Fibroblast of skin of back (primary cell): ENCODE results near the gene SNORC.
A peak's percentile ranks its signal among the peaks of the same experiment; 100 is the strongest.

Experiments
- DNase-seq: peaks from one replicate; pipeline ENCODE4 v3.0.0-alpha.2; 2013

SNORC gene

DNA sequence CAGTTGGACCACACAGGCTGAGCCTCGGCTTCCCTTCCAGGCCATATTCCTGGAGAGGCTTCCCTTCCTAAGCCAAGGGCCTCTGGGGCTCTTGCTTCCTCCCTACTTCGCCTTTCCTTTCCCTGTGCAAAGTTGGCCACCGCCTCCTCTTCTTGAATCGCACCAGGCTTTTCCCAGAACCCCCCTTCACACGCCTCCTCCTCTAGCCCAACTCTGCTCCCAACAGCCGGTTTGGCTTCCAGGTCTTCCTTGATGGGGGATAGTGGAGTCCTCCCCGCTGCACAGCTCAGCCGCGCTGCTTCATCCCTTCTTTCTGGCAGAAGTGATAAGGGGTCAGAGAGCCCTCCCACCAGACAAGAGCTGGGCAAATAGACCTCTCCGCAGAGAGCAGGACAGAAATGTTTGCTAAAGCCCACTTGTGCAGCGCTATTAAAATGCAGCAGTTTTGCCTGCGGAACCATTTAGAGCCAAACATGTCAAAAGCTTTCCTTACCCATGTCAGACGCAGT is 56.4 kb downstream of the SNORC start:
- no peak for DNase-seq

DNA sequence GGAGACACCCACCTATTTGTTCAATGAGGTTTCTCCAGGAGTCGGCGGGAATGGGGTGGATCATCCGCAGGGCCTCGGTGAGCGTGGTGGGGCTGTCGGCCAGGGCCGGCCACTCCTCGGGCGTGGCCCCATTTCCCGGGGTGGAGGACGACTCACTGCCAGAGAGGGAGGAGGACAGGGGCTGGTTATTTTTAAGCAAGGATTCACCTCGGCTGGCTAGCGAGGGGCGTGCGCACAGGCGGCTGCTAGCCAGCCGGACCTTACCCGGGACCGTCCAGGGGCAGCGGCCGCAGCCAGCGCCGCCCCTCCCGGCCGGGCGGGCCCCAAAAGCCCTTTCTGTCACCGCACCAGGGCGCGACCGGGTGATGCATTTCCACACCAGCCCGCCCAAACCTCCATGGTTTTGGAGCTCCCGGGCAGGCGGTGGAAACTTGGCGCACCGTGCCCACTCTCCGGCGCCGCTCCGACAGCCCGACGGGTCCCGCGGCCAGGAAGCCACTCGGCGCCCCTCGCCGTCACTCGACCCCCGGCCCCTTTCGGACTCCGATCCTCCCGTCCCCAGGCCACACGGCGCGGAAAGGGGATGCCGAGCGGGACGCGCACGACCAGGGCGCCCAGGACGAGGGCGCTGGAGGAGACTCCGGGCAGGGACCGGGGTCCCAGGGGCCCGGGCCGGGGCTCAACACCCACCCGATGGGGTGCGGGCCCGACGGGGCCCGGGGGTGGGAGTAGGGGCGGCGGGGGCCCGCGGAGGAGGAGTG is 57.1 kb downstream of the SNORC start:
- peak; percentile 24 for DNase-seq

DNA sequence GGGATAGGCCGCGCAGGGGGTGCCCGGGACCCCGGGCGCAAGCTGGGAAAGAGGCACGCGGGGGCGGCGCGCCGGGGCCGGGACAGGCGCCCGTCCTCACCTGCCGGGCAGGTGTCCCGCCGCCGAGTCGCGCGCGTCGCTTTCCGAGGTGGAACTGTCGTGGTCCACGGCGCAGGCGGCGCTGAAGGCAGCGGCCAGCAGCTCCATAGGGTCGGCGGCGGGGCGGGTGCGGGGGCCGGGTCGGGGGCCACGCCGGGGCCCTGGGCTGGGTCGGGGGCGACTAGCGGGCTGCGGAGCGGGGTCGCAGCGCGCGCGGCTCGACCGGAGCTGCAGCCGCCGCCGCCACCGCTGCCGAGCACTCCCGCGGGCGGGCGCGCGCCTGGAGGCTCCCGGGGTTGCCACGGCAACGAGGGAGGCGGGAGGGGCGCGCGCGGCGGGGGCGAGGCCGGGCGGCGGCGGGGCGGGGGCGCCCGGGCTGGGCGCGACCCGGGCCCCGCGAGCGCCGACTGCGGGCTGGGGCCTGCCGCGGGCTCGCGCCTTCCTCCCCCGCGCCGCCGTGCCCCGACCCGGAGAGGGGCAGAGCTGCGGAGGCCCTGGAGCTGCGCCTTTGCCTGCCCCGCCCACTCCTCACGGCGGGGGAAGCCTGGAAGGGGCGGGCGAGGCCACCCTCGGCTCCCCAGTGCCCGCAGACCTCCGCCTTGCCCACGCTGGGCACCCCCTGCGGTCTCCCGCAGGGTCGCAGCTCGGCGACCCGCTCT is 57.9 kb downstream of the SNORC start:
- no peak for DNase-seq
